ENCODE measurements around the gene KXD1.

KXD1 gene

DNA sequence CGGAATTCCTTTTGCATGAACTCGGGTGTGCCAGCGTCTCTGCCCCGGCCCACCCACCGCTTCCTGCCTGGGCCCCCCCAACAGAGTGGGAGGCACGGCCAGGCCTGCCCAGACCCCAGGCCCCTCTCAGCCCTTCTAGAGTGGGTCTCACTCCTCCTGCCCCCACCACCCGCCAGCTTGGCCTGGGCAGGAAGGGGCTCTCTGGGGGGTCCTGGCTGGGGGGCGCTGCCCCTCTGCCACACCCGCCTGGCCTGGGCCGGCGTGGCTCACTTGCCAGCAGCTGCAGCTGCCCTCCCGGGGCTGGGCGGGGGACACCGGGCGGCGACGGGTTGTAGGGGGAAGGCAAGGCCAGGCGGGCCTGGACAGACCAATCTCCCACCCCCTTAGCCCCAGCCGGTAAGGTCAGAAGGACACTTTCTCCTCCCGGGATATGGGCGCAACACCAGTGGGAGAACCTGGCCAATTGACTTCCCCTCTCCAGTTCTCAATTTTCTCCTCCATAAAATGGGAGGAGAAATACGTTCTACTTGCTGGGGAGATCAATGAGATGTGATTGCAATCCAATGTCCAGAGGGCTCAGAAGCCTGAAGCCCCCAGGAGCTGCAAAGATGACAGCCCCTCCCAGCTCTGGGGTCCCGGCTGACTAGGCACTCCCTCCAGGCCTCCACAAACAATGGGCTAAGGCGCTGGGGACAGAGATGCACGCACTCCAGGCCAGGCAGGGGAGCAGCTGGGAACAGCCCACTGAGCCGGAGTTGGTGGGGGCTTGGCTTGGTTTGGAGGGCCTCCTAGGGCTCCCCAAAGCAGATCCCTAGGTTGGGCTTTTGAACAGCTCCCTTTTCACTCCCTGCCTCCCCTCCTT, 46.5 kb downstream of the KXD1 start:
- no peak for DNase-seq

DNA sequence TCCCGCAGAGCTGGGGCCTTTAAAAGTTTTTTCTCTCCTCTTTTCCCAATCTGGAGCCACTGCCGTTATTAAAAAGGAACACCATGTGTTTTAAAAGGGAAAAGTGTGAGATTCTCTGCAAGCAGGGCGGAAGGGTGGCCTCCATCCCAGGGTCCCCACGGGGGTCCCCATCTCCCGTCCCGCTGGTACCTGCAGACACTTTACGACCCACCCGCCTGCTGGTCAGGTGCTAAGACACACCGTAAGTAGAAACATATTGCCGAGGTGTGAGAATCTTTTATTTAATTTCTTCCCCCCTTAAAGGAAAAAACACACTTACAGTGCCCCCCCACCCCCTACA, 47.1 kb downstream of the KXD1 start:
- DNase-seq, result no peak

DNA sequence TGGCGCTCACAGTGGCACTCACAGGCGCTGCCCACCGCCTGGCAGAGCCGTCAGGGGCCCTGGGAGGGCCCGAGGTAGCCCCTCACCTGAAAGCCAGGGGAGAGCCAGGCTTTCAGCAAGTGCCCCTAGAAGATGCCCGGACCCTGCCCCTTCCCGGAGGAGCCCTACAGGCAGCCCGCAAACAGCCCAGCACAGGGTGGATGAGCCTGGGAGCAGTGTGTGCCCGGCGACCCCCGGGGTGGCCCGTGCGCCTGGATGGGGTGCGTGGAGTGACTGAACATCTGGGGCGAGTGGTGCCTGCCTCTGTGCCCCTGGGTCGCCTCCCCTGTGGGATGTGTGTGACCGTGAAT, 47.5 kb downstream of the KXD1 start:
- no peak for DNase-seq

- DNase-seq, result no peak
These were observed 48.0 kb downstream of the KXD1 start for GRCh38 chr19:18605546-18606280.

- DNase-seq, result no peak
These were observed 48.9 kb downstream of the KXD1 start, which contains the start of gene CRLF1 for GRCh38 chr19:18606281-18607225. Gene CRLF1, minus strand, starts transcription at chr19:18606799. Its CDS starts 143 bp downstream, at chr19:18606656.

- no peak for DNase-seq
These were observed 49.8 kb downstream of the KXD1 start for GRCh38 chr19:18607226-18608101.

- no peak for DNase-seq
These were observed 50.6 kb downstream of the KXD1 start for GRCh38 chr19:18608102-18608804.

DNA sequence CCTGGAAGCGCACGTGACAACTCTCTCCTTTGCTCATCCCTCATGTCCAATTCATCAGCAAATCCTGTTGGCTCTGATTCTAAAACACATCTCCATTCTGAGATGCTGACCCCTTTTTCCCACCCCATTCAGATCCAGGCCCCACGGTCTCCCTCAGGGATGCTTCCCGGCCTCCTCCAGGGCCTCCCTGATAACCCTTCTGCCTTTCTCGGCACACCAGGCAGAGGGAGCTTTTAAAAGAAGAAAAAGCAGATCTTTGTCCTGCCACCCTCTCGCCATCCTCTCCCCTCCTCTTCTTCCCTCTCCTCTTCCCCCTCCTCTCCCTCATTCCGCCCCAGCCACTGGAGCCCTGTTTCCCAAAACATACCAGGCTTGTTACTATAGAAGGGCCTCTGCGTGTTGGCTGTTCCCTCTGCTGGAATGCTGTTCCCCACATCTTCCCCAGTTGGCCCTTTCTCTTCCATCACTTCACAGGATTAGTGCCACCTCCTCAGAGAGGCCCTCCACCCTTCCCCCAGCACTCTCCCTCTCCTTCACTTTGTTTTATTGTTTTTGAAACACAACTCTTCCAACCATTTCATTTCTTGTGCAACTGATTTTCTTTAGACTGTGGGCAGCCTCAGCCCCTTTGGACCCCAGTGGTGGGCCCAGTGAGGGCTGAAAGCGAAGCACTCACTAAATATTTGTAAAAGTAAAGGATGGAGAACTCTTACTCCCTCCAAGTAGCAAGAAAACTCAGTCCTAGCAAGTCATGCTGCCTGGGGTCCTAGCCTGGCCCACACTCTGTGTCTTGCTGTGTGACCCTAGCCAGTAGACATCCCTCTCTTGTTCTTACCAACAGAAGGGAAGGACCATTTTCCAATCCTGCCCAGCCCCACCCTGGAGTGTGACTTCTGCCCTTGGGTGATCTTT, 51.4 kb downstream of the KXD1 start:
- no peak for DNase-seq

DNA sequence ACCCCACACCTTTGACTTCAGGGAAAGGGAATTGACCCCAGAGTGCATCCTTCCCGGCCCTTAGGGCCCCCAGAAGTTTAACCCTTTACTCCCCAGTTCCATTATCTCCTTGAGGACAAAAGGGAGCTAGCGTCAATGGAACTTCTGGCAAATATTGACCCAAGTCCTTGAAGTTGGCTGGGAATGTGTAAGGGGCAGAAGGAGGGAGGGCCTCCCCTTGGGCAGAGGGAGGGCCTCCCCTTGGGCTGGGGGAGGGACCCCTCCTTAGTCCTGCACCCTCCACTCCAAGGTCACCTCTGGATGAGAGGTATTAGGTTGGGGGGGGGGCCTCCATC, 52.0 kb downstream of the KXD1 start:
- DNase-seq, result no peak

- DNase-seq, result no peak
These were observed 52.5 kb downstream of the KXD1 start for GRCh38 chr19:18610245-18610555.

GRCh38 chr19:18610556-18611326, 53.1 kb downstream of the KXD1 start:
- DNase-seq, result no peak

DNA sequence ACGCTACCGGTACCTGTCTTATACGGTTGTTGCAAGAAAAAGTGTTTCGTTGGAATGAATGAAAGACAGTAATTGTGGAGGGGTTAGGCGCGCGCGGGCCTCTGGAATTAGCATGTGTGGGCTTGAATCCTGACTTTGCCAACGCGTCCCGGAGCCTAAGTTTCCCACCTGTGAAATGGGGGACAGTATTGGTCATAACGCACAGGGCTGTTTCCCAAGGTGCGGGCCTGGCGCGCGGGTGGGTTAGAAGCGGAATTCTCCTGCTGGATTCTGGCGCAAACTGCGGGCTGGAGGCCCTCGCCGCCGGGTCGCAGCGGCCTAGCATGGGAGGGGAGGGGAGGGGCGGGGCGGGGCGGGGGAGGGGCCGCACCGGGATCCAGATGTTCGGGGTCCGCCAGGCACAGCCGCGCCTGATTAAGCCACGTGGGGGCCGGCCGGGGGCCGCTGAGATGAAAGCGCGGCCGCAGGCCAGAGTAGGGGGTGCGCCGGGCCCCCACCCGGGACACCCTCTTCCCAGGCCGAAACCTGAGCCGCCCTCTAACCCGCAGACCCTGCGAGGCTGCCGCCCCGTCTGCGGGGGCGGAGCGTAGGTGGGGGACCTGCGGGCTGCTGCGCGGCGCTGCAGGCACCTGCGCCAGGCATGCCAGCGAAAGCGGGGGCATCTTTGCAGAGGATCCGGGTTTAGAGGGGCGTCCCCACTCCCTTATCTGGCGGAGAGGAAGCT, 53.8 kb downstream of the KXD1 start:
- DNase-seq, result no peak

- no peak for DNase-seq
These were observed 54.5 kb downstream of the KXD1 start for GRCh38 chr19:18612051-18612771.

DNA sequence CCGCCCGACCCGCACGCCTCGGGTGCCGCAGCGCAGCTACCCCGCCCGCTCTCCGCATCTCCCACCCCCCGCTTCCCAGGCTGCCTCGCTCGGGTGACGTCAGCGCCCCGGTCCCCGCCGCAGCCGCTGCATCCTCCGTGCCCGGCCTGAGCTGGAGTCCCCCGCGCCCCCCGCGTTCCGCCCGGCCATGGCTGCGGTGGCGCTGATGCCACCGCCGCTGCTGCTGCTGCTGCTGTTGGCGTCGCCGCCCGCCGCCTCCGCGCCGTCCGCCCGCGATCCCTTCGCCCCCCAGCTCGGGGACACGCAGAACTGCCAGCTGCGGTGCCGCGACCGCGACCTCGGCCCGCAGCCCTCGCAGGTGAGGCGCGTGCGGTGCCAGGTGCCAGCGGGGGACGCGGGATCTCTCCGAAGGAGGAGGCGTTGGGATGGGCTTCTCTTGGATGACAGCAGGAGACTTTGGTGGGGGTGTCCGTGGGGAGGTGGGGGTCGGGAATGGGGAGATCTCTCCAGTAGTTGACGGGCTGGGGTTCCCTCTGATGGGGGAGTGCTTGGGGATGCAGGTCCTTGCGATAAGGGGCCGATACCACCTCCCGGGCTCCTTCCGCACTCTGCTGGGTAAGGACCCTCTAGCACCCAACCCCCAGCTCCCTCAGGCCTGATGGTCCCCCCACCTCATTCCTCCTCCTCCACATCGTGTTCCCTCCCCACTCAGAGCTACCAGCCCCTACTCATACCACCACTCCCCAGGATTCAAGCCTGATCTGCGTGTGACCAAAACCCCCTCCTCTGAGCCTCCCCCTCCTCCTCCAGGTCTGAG, 55.3 kb downstream of the KXD1 start, which contains the start of gene TMEM59L:
Gene TMEM59L, plus strand, starts transcription at position 99 of the 817 bp plus-strand sequence. Its CDS starts 89 bp downstream, at position 188.
- no peak for DNase-seq

- DNase-seq, result no peak
These were observed 56.0 kb downstream of the KXD1 start for GRCh38 chr19:18613589-18614234.

DNA sequence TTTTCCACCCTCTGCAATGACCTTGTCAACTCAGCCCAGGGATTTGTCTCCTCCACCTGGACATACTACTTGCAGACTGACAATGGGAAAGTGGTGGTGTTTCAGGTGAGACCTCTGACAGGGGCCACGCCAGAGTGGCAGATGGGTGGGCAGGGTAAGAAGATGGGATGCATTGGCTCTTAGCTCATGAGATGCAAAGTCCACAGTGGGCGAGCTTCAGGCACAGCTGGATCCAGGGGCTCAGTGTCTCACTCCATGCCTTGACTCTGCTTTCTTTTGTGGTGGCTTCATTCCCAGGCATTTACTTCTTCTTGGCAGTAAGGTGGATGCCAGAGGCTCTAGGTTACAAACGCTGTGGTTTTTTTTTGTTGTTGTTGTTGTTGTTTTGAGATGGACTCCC, 58.4 kb downstream of the KXD1 start:
- DNase-seq, result no peak

DNA sequence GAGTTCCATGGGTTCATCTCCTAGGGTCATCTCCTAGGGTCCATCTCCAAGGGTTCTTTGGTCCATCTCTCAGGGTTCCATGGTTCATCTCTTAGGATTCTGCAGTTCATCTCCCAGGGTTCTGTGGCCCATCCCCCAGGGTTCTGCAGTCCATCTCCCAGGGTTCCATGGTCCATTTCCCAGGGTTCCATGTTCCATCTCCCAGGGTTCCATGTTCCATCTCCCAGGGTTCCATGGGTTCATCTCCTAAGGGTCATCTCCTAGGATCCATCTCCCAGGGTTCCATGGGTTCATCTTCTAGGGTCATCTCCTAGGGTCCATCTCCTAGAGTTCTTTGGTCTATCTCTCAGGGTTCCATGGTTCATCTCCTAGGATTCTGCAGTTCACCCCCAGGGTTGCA, 59.9 kb downstream of the KXD1 start:
- no peak for DNase-seq

All from suppressor macrophage treated with lipopolysaccharide for 4 hours (primary cell).